ENCODE data around the gene IGSF22.

GRCh38 chr11:18726040-18726439 is at the start of gene IGSF22:
- no peak for TF ChIP-seq THRA (CRISPR knock-in tag; IDR thresholded peaks at IDR 0.05; ENCODE audit: borderline replicate concordance)
- no peak for TF ChIP-seq CTCF (CRISPR knock-in tag; IDR thresholded peaks at IDR 0.05)
- no peak for TF ChIP-seq JUND (CRISPR knock-in tag; IDR thresholded peaks at IDR 0.05)
- no peak for TF ChIP-seq ZNF720 (CRISPR knock-in tag; IDR thresholded peaks at IDR 0.05)
- no peak for TF ChIP-seq ZSCAN31 (CRISPR knock-in tag; IDR thresholded peaks at IDR 0.05; ENCODE audit: low read depth)
- TF ChIP-seq POLR2AphosphoS5 (IDR thresholded peaks at IDR 0.05; ENCODE audit: low read depth, low read length), result no peak
- TF ChIP-seq IKZF4 (CRISPR knock-in tag; IDR thresholded peaks at IDR 0.05; ENCODE audit: borderline replicate concordance, low read depth, not compliant biosample characterization), result no peak
- no peak for TF ChIP-seq YY1 (IDR thresholded peaks at IDR 0.05; ENCODE audit: insufficient read depth, insufficient replicate concordance, low read depth, low read length)
- no peak for TF ChIP-seq AFF4 (CRISPR knock-in tag; IDR thresholded peaks at IDR 0.05)
- no peak for TF ChIP-seq TCF7L2 (IDR thresholded peaks at IDR 0.05; ENCODE audit: low read depth, low read length)
- TF ChIP-seq SRSF9 (IDR thresholded peaks at IDR 0.05; ENCODE audit: borderline replicate concordance, insufficient read depth, low read depth, low read length, poor library complexity, severe bottlenecking), result no peak

All from HepG2 (cell line).